H7 (cell line): ENCODE measurements around the gene WNT2. TPM values are rescaled to one million over a fixed set of nuclear protein-coding genes. Genes with fewer than 3 reads are reported as not detected.
"Not testable (repeated sequence)": the region's sequence is repeated elsewhere in the genome, so short reads cannot be mapped to it uniquely, and the experiment has no call there.

Source experiments
- DNase-seq: peaks from one replicate; pipeline ENCODE4 v3.0.0; 2012
- H3K27me3 ChIP-seq: 2 replicates; pipeline ENCODE4 v1.6.0; 2011; ENCODE audit warnings: mild to moderate bottlenecking, low read length; ENCODE audit not compliant: control insufficient read depth, insufficient read depth
- H3K36me3 ChIP-seq: replicated peaks from 2 replicates; pipeline ENCODE4 v1.5.1; 2011; ENCODE audit warnings: low read length; ENCODE audit not compliant: control insufficient read depth, insufficient read depth
- H3K4me3 ChIP-seq: 2 replicates; pipeline ENCODE4 v1.5.1; 2011; ENCODE audit warnings: low read depth, mild to moderate bottlenecking, control low read depth, low read length, moderate library complexity; ENCODE audit not compliant: insufficient read depth
- total RNA-seq: library from RNA; depleted of rRNA; stranded (reverse); fragments of >200 nt; shearing (Covaris generic); gene quantifications from 2 replicates; pipeline ENCODE4 v1.2.3, GENCODE V29; 2014

Gene WNT2
- total RNA-seq, 1 experiment from 2014 or later, result not detected

DNA sequence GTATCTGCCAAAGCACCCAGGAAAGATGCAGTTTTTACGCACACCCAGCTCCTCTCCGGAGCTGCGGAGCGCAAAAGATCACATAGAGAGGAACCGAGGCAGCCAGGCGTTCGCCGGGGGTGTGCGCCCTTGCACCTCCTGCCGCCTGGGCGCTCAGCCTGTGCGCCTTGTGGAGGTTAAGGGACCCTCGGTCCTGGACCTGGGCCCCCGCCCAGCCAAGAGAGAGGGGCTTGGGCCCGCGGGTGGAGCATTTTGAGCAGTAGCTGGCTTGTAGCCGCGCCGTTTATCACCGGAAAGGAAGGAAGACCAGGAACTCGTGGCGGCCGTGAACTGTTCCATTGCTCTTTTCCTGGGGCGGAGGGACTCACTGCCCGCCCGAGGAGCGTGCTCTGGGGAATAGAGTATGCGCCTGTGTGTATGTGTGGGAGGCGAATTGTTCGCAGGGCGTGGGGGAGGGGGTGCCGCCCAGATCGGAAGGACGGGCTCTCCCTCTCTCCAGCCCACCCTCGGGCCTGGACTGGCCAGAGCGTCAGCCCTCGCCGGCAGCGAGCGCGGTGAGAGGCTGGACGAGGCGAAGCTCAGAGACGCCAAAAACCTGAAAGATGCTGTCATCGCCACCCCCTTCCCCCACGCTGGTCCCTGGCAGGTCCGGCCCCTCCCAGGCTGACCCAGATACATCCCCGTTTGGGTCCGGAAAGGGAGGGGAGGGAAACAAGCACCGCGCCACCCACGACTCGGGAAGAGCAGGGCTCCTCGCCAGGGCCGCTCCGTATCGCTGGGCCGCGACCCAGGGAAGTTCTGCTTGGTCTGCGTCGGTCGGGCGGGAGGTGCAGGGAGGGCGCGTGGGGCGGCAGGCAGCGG is 1.2 kb upstream of the WNT2 start:
- H3K4me3 ChIP-seq, result peak overlapping the region; percentile 43
- DNase-seq, result peak; percentile 74
- H3K27me3 ChIP-seq, result peaks cover 73% of the 10 kb centered on the region
- no peaks in the 10 kb centered on the region for H3K36me3 ChIP-seq

DNA sequence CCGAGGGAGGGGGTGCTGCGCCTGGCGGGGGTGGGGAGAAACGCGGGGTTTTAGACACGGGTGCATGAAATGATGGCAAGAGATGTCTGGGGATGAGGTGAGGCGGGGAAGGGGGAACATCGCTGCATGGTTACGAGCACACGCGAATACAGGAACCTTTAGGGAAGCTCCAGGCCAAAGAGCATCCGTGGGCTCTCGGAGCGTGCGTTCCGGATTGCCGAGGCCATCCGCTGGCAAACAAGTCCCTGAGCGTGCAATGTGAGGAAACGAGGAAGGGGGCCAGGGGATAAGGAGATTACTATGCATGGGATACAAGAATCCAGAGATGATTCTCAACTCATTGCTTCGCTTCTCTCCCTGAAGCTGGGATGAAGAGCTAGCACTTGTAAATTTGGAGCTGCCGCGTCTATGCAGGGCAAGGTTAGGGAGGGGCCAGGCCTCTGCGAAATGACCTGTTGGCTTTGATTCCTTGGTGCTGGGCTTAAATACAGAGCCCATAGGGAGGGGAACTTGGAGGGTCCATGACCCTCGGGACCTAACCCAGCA is 520 bp upstream of the WNT2 start:
- Histone ChIP-seq H3K4me3 (peak overlapping the region; percentile 43), H3K27me3 (peaks cover 77% of the 10 kb centered on the region), H3K36me3 (no peaks in the 10 kb centered on the region)
- peak; percentile 61 for DNase-seq

DNA sequence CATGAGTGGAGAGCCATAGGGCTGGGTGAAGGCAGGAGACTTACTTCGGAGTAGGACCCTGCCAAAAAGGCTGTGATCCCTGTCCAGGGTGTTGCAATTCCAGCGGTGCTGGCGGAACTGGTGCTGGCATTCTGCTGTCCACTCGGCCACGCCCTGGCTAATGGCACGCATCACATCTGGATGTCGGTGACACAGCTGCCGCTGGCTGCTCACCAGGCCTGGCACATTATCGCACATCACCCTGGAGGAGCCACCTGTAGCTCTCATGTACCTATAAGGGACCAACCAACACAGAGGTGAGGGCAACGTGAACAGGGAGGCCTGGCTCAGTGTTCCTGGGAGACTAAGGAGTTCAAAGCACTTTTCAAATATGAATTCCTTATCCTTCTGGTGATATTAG is 2.3 kb downstream of the WNT2 start:
- Histone ChIP-seq H3K27me3 (peaks cover 70% of the 10 kb centered on the region), H3K4me3 (no peak overlapping the region), H3K36me3 (no peaks in the 10 kb centered on the region)
- DNase-seq, result no peak

DNA sequence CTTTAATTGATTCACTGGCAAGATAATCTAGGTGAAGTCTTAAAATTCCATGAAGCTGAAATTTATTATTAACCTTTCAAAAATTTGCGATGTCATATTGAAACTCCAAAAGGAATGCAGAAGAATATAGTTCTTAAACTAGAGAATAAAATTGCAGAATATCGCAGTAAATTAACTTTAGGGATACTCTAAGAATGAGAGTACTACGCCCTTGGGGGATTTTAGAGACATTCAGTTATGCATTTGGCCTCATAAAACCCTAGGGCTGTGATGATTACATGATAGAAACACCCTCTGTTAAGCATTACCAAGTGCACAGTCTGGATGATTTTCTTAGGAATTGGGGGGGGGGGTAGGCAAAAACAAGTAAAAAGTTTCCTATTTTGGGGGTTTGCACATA is 3.7 kb downstream of the WNT2 start:
- no peak overlapping the region for H3K4me3 ChIP-seq
- H3K36me3 ChIP-seq, result no peaks in the 10 kb centered on the region
- DNase-seq, result no peak
- H3K27me3 ChIP-seq, result peaks cover 57% of the 10 kb centered on the region

DNA sequence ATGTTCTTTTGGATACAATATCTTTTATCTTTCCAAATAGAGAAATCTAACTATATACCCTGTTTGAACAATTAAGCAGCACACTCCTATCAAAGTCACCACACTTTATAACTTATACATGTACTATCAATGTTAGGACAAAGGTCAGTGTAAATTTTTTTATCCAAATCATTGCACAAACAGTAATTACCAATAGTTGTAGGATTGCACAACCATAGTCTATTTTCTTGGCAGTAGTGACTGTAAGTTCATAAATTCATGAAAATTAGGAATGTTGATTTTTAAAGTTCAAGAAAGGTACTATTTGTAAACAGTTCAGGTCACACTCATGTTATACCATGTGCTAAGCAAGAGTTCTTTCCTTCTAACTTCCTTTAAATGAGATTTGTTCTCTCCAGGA is 9.3 kb downstream of the WNT2 start:
- no peak overlapping the region for H3K4me3 ChIP-seq
- H3K27me3 ChIP-seq, result peaks cover 6% of the 10 kb centered on the region
- no peaks in the 10 kb centered on the region for H3K36me3 ChIP-seq
- DNase-seq, result no peak

DNA sequence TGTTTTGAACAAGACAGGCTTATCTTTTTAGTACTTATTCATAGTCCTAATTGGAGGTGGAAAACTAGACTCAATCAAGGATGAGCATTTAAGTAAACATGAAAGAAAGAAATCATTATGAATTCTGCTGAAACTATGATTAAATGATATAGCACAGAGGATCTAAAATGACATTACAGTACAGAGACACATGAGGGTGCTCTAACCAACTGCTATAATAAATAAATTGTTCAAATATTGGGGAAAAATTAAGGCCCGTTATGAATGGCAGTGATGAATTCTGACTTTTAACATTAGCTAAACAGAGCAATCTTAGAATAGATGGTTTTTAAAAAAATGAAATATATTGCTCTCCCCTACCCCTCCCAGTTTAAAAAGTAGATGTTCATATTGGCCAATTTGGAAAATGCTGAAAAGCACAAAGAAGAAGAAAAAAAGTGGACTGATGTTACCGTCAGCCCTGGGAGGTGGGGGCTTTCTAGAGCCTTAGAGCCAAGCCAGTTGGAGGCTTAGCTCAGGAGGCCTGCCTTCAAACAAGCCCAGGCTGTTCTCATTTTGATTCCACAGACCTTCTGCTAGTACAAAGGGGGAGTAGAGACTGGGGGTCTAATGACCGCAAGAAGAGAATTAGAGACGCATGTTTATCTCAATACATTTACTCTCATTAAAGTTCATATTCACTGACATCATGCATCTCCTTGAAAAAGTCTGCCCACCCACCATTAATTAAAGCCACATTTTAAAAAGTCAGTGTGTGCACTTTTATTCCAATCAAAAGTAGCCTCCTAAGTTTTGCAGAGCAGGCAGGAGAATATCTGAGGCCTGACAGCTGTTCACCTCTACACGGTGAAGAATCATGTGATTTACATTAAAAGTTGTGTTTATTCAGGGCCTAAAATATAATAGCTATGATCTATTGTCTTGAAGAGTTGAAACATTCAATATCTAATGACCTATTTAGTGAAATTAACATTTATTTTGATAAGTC is 10.0 kb downstream of the WNT2 start:
- Histone ChIP-seq H3K4me3 (no peak overlapping the region), H3K36me3 (no peaks in the 10 kb centered on the region)

DNA sequence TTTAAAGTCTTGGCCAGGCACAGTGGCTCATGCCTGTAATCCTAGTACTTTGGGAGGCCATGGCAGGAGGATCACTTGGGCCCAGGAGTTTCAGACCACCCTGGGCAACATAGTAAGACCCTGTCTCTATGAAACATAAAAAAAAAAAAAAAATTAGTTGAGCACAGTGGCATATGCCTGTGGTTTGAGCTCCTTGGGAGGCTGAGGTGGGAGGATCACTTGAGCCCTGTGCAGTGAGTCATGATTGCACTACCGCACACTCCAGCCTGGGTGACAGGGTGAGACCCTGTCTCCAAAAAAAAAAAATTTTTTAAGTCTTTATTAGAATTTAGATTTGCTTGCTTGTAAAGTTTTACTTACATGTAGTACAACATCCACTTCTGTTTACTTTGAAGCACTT is 14.0 kb downstream of the WNT2 start:
- no peaks in the 10 kb centered on the region for H3K36me3 ChIP-seq
- no peak for DNase-seq
- no peaks in the 10 kb centered on the region for H3K27me3 ChIP-seq
- no peak overlapping the region for H3K4me3 ChIP-seq

More for the DNA sequence above, 10.0 kb downstream of the WNT2 start:
- DNase-seq, result no peak
- peaks cover 1% of the 10 kb centered on the region; the same call in 1 of the 2 replicates for H3K27me3 ChIP-seq

DNA sequence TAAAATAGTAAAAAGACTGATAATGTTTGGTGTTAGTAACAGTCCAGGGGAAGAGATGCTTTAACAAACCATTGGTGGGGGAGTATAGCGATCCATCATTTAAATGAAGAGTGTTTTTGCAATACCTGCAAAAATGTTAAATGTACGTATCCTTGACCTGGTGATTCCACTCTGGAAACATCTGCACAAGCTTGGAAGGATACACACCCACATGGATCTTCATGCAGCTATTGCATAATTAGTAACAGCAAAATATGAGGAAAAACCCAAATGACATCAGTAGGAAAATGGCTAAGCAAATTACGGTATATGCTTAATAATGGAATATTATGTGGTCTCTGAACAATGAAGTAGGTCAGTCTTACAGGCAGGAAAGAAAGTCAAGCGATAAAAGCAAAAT is 20.5 kb downstream of the WNT2 start:
- Histone ChIP-seq H3K4me3 (no peak overlapping the region), H3K36me3 (no peaks in the 10 kb centered on the region), H3K27me3 (no peaks in the 10 kb centered on the region)
- no peak for DNase-seq

DNA sequence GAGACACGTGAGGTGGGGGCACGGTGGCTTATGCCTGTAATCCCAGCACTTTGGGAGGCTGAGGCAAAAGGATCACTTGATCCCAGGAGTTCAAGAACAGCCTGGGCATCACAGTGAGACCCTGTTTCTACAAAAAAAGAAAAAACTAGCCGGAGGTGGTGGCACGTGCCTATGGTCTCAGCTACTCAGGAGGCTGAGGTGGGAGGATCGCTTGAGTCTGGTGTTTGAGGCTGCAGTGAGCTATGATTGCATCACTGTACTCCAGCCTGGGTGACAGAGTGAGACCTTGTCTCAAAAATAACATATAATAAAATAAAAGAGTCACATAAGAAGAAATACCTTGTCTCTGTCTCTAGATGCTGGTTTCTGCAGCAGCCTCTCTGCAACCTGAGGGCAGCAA is 22.4 kb downstream of the WNT2 start:
- not testable (repeated sequence) for H3K27me3 ChIP-seq, H3K36me3 ChIP-seq, DNase-seq, H3K4me3 ChIP-seq

DNA sequence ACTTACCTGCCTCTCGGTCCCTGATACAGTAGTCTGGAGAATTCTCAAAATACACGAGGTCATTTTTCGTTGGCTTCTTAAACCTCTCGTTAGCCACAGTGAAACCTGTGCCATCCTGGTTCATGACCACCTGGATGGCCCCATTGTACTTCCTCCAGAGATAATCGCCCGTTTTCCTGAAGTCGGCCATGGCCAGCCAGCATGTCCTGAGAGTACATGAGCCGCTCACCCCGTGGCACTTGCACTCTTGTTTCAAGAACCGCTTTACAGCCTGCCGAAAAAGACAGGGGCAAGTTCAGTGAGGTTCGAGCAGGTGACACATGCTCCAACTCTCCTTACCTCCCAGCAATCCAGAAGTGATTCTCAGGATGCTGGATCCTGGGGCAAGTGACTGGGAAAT is 25.3 kb downstream of the WNT2 start:
- DNase-seq, result no peak
- Histone ChIP-seq H3K4me3 (no peak overlapping the region), H3K36me3 (no peaks in the 10 kb centered on the region), H3K27me3 (no peaks in the 10 kb centered on the region)

DNA sequence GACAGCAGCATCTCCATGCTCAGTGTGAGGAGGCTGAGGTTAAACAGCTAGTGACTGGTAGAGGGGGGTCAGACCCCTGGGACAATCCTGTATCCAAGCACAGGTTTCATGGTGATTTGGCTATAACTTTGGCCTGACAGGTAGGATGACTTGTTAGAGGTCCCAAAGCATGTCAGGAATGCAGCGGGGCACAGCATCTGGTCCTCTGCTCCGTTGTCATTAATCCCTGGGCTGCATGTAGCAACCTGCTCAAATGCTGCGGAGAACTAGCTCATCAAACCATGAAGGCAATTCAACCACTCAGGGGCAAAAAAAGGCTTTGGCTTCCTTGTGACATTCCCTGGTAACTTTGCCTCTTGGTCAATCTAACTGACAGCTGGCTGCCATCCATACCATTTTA is 26.8 kb downstream of the WNT2 start:
- H3K36me3 ChIP-seq, result no peaks in the 10 kb centered on the region
- DNase-seq, result no peak

DNA sequence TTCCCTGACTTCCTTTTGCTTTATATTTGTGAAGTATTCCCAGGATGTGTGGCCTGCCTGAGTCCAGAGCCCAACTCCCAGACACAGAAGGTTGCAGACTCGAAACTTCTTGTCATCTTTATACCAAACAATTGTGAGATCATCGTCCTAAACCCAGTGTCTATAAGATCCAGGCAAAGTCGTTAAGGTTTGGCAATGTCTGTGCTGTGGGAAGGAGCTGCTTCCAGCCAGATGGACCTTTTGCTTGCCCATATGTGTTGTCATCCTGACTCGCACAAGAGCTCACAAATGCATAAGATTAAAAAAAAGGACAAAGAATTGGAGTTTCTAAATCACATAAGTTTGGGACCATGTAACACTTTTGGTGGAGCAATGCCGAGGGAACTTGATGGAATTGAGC is 37.0 kb downstream of the WNT2 start:
- no peak for DNase-seq
- H3K36me3 ChIP-seq, result no peaks in the 10 kb centered on the region
- no peak overlapping the region for H3K4me3 ChIP-seq
- H3K27me3 ChIP-seq, result no peaks in the 10 kb centered on the region

More for the DNA sequence above, 26.8 kb downstream of the WNT2 start:
- Histone ChIP-seq H3K27me3 (no peaks in the 10 kb centered on the region), H3K4me3 (no peak overlapping the region)

DNA sequence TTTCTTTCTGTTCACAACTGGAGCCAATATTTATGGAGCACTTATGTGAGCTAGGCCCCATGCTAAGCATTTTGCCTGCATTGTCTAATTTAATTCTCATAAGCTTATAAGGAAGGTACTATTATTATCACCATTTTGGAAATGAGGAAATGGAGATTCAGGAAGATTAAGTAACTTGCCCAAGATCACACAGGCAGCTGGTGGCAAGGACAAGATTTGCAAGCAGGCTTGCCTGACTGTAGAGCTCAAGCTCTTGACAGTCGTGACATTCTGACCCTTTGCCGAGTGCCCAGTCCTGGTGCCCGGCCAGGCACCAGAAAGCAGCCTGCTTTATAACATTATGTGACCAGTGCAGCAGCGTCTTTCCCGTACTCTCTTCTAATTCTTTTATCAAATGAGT is 38.2 kb downstream of the WNT2 start:
- DNase-seq, result no peak
- H3K36me3 ChIP-seq, result no peaks in the 10 kb centered on the region
- H3K27me3 ChIP-seq, result no peaks in the 10 kb centered on the region
- no peak overlapping the region for H3K4me3 ChIP-seq

DNA sequence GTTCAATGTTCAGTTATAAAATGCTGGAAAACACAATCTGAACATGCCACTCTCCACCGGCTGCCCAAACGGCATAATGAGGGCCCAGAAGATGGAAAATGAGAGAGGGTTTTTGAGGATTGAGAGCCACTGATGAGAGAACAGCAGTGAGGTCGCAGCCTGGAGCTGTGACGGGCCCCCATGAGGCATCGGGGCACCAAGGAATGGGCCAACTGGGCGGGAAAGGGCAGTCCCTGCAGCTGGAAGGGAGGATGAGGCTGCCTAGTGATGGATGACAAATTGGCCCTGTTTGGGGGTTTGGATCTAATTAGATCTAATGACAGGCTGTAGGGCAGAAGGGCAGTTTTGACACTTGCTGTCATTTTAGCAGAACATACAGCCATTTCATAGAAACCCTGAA is 39.1 kb downstream of the WNT2 start:
- H3K4me3 ChIP-seq, result no peak overlapping the region
- no peak for DNase-seq
- H3K36me3 ChIP-seq, result no peaks in the 10 kb centered on the region
- no peaks in the 10 kb centered on the region for H3K27me3 ChIP-seq
